ENCODE measurements around the gene ACD. TPM values are rescaled to one million over a fixed set of nuclear protein-coding genes. Genes with fewer than 3 reads are reported as not detected.

The ACD gene
- total RNA-seq, 4 donors from 2014 or later, result 17.8 to 33.4 (median 29.8) TPM

DNA sequence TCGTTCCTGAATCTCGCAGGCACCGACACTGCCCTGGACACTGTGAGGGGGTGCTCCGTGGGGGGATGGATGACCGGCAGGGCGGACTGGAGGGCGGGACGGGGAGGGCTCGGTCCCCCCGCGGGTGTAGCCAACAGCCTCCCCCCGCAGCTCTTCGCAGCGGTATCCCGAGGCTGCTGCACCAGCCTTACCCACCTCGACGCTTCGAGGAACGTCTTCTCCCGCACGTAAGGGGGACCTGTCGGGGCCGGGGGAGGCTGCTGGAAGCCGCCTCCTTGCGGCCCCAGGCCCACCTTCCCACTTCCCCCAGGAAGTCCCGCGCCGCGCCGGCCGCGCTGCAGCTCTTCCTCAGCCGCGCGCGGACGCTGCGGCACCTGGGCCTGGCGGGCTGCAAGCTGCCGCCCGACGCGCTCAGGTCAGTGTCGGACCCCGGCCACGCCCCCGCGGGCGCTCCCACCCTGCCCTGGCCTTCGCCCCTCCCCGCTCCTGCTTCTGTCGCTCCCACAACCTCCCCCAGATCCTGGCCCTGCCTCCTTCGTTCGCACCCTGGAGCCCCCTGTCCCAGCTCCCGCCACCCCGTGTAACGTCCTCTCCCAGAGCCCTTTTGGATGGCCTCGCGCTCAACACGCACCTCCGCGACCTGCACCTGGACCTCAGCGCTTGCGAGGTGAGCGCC, 11.8 kb downstream of the ACD start:
- no peaks in the 10 kb centered on the region for H3K9me3 ChIP-seq
- H3K27me3 ChIP-seq, result peaks cover 26 to 31% of the 10 kb centered on the region in 2 donors
- H3K4me3 ChIP-seq, result no peak overlapping the region
- H3K36me3 ChIP-seq, result no peaks in the 10 kb centered on the region
- TF ChIP-seq POLR2A (IDR thresholded peaks at IDR 0.05), result no peak
- TF ChIP-seq, protein P1, sequence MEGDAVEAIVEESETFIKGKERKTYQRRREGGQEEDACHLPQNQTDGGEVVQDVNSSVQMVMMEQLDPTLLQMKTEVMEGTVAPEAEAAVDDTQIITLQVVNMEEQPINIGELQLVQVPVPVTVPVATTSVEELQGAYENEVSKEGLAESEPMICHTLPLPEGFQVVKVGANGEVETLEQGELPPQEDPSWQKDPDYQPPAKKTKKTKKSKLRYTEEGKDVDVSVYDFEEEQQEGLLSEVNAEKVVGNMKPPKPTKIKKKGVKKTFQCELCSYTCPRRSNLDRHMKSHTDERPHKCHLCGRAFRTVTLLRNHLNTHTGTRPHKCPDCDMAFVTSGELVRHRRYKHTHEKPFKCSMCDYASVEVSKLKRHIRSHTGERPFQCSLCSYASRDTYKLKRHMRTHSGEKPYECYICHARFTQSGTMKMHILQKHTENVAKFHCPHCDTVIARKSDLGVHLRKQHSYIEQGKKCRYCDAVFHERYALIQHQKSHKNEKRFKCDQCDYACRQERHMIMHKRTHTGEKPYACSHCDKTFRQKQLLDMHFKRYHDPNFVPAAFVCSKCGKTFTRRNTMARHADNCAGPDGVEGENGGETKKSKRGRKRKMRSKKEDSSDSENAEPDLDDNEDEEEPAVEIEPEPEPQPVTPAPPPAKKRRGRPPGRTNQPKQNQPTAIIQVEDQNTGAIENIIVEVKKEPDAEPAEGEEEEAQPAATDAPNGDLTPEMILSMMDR (IDR thresholded peaks at IDR 0.05), result no peak
- no peak for DNase-seq
- H3K27ac ChIP-seq, result no peak overlapping the region
- peaks cover 0 to 14% of the 10 kb centered on the region in 2 donors for H3K4me1 ChIP-seq
- intact Hi-C loops (cut with DNase I; ENCODE audit: low total_unique reads), result no loop called here

DNA sequence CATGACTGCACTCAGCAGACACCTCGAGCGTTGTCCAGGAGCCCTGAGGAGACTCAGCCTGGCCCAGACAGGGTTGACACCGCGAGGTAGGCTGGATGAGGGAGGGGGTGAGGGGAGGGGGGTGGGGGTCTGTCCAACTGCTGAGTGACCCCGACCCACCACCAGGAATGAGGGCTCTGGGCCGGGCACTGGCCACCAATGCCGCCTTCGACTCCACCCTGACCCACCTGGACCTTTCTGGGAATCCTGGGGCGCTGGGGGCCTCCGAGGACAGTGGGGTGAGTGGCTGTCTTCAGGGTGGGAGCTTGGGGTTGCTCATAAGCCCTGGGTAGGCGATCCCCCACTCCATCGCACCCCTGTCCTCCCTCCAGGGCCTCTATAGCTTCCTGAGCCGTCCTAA, 12.4 kb downstream of the ACD start:
- peaks cover 0 to 8% of the 10 kb centered on the region in 2 donors for H3K4me1 ChIP-seq
- no peak overlapping the region for H3K4me3 ChIP-seq
- no peaks in the 10 kb centered on the region for H3K36me3 ChIP-seq
- no peak for DNase-seq
- TF ChIP-seq POLR2A (IDR thresholded peaks at IDR 0.05), result no peak
- TF ChIP-seq, protein P1 (IDR thresholded peaks at IDR 0.05), result no peak
- intact Hi-C loops (cut with DNase I; ENCODE audit: low total_unique reads), result no loop called here
- H3K27ac ChIP-seq, result no peak overlapping the region
- peaks cover 24 to 31% of the 10 kb centered on the region in 2 donors for H3K27me3 ChIP-seq
- no peaks in the 10 kb centered on the region for H3K9me3 ChIP-seq

- no peaks in the 10 kb centered on the region for H3K36me3 ChIP-seq
- TF ChIP-seq, protein P1 (IDR thresholded peaks at IDR 0.05), result no peak
- TF ChIP-seq POLR2A (IDR thresholded peaks at IDR 0.05), result no peak
- H3K27me3 ChIP-seq, result peaks cover 20 to 31% of the 10 kb centered on the region in 2 donors
- no peak overlapping the region for H3K27ac ChIP-seq
- no peak for DNase-seq
- peaks cover 0 to 5% of the 10 kb centered on the region in 2 donors for H3K4me1 ChIP-seq
- intact Hi-C loops (cut with DNase I; ENCODE audit: low total_unique reads), result no loop called here
- H3K9me3 ChIP-seq, result no peaks in the 10 kb centered on the region
- H3K4me3 ChIP-seq, result no peak overlapping the region
Observed at GRCh38 chr16:67647111-67647651, 12.9 kb downstream of the ACD start.

- intact Hi-C loops (cut with DNase I; ENCODE audit: low total_unique reads), result no loop called here
- peaks cover 0 to 5% of the 10 kb centered on the region in 2 donors for H3K4me1 ChIP-seq
- H3K4me3 ChIP-seq, result no peak overlapping the region
- DNase-seq, result no peak
- peaks cover 15 to 27% of the 10 kb centered on the region in 2 donors for H3K27me3 ChIP-seq
- no peaks in the 10 kb centered on the region for H3K9me3 ChIP-seq
- TF ChIP-seq POLR2A (IDR thresholded peaks at IDR 0.05), result no peak
- TF ChIP-seq, protein P1 (IDR thresholded peaks at IDR 0.05), result no peak
- H3K27ac ChIP-seq, result no peak overlapping the region
- H3K36me3 ChIP-seq, result no peaks in the 10 kb centered on the region
Observed at GRCh38 chr16:67645397-67646121, 14.5 kb downstream of the ACD start.

GRCh38 chr16:67644038-67644437, 16.0 kb downstream of the ACD start:
- H3K9me3 ChIP-seq, result no peaks in the 10 kb centered on the region
- no peak overlapping the region for H3K4me3 ChIP-seq
- DNase-seq, result no peak
- H3K36me3 ChIP-seq, result no peaks in the 10 kb centered on the region
- no peak overlapping the region for H3K27ac ChIP-seq
- peaks cover 0 to 5% of the 10 kb centered on the region in 2 donors for H3K4me1 ChIP-seq
- peaks cover 11 to 25% of the 10 kb centered on the region in 2 donors for H3K27me3 ChIP-seq
- no peak for TF ChIP-seq POLR2A (IDR thresholded peaks at IDR 0.05)
- TF ChIP-seq, protein P1 (IDR thresholded peaks at IDR 0.05), result no peak
- intact Hi-C loops (cut with DNase I; ENCODE audit: low total_unique reads), result no loop called here
